HepG2 (cell line): ENCODE results near the gene HEXIM1. TPM values are rescaled to one million over a fixed set of nuclear protein-coding genes. Genes with fewer than 3 reads are reported as not detected.

ENCODE experiments used
- CC2D1A ChIP-seq: sonication (generic); formaldehyde crosslinking; IDR thresholded peaks from 2 replicates; pipeline ENCODE4 v1.8.1; 2023; ENCODE audit warnings: mild to moderate bottlenecking, missing genetic modification reagents
- CCDC6 ChIP-seq: sonication (generic); formaldehyde crosslinking; IDR thresholded peaks from 2 replicates; pipeline ENCODE4 v1.8.1; 2022; ENCODE audit warnings: mild to moderate bottlenecking, missing genetic modification reagents, moderate library complexity
- DDIT3 ChIP-seq: sonication (generic); formaldehyde crosslinking; IDR thresholded peaks from 2 replicates; pipeline ENCODE4 v1.4.0; 2020; ENCODE audit warnings: mild to moderate bottlenecking, missing genetic modification reagents
- FOXA1 ChIP-seq, 2 experiments: fragments of 450-650 bp in 1 of 2; sonication (generic) in 1 of 2; formaldehyde crosslinking in 1 of 2; IDR thresholded peaks; 2 replicates each; pipeline versions ENCODE4 v1.4.0 to v1.6.1; 2016 to 2020; ENCODE audit warnings: missing genetic modification reagents in 1 of 2
- MED1 ChIP-seq: sonication (generic); formaldehyde crosslinking; IDR thresholded peaks from 2 replicates; pipeline ENCODE4 v1.4.0; 2020; ENCODE audit warnings: missing genetic modification reagents
- MIER3 ChIP-seq: IDR thresholded peaks from 2 replicates; pipeline ENCODE4 v1.6.1; 2016; ENCODE audit warnings: missing compliant biosample characterization, borderline replicate concordance
- MZF1 ChIP-seq: sonication (generic); formaldehyde crosslinking; IDR thresholded peaks from 2 replicates; pipeline ENCODE4 v1.8.1; 2023; ENCODE audit warnings: mild to moderate bottlenecking, missing genetic modification reagents, borderline replicate concordance
- NFE2L2 ChIP-seq: fragments of 150-350 bp; IDR thresholded peaks from 2 replicates; pipeline ENCODE4 v1.6.1; 2014; ENCODE audit warnings: low read length
- NFYB ChIP-seq: sonication (generic); formaldehyde crosslinking; IDR thresholded peaks from 2 replicates; pipeline ENCODE4 v1.4.0; 2020; ENCODE audit warnings: missing genetic modification reagents
- NRL ChIP-seq: sonication (generic); formaldehyde crosslinking; IDR thresholded peaks from 2 replicates; pipeline ENCODE4 v1.5.0; 2020; ENCODE audit warnings: missing genetic modification reagents, mild to moderate bottlenecking, moderate library complexity, borderline replicate concordance
- REXO4 ChIP-seq: sonication (generic); formaldehyde crosslinking; IDR thresholded peaks from 2 replicates; pipeline ENCODE4 v1.8.0; 2022; ENCODE audit warnings: missing genetic modification reagents, mild to moderate bottlenecking, borderline replicate concordance
- SATB2 ChIP-seq: sonication (generic); formaldehyde crosslinking; IDR thresholded peaks from 2 replicates; pipeline ENCODE4 v1.5.0; 2020; ENCODE audit warnings: missing genetic modification reagents
- SMAD9 ChIP-seq: sonication (generic); formaldehyde crosslinking; IDR thresholded peaks from 2 replicates; pipeline ENCODE4 v1.5.1; 2020; ENCODE audit warnings: mild to moderate bottlenecking, missing genetic modification reagents
- SNAPC2 ChIP-seq: sonication (generic); formaldehyde crosslinking; IDR thresholded peaks from 2 replicates; pipeline ENCODE4 v1.8.1; 2022; ENCODE audit warnings: mild to moderate bottlenecking, missing genetic modification reagents
- SYNCRIP ChIP-seq: fragments of 200-400 bp; formaldehyde crosslinking; IDR thresholded peaks from 2 replicates; pipeline ENCODE4 v1.6.1; 2018; ENCODE audit warnings: mild to moderate bottlenecking, low read depth, low read length; ENCODE audit not compliant: insufficient read depth
- TP53 ChIP-seq: sonication (generic); formaldehyde crosslinking; conservative IDR thresholded peaks from 2 replicates; pipeline ENCODE4 v1.4.0; 2020; ENCODE audit warnings: missing genetic modification reagents
- ZBTB49 ChIP-seq: sonication (generic); formaldehyde crosslinking; IDR thresholded peaks from 2 replicates; pipeline ENCODE4 v1.4.0; 2020; ENCODE audit warnings: missing genetic modification reagents, borderline replicate concordance
- ZNF251 ChIP-seq: sonication (generic); formaldehyde crosslinking; IDR thresholded peaks from 2 replicates; pipeline ENCODE4 v1.9.0; 2021; ENCODE audit warnings: mild to moderate bottlenecking, missing genetic modification reagents
- ZNF282 ChIP-seq: fragments of 450-650 bp; IDR thresholded peaks from 2 replicates; pipeline ENCODE4 v1.6.1; 2018; ENCODE audit not compliant: partially characterized antibody
- ZNF34 ChIP-seq: sonication (generic); formaldehyde crosslinking; IDR thresholded peaks from 2 replicates; pipeline ENCODE4 v1.4.0; 2020; ENCODE audit warnings: mild to moderate bottlenecking, missing genetic modification reagents, borderline replicate concordance
- ZNF460 ChIP-seq: sonication (generic); formaldehyde crosslinking; IDR thresholded peaks from 2 replicates; pipeline ENCODE4 v1.5.1; 2020; ENCODE audit warnings: missing genetic modification reagents, mild to moderate bottlenecking, borderline replicate concordance
- ZNF639 ChIP-seq: conservative IDR thresholded peaks from 2 replicates; pipeline ENCODE4 v1.6.1; 2018; ENCODE audit warnings: missing genetic modification reagents
- ZNF674 ChIP-seq: sonication (generic); formaldehyde crosslinking; IDR thresholded peaks from 2 replicates; pipeline ENCODE4 v1.5.0; 2020; ENCODE audit warnings: low read depth, mild to moderate bottlenecking, missing genetic modification reagents
- ZNF781 ChIP-seq: sonication (generic); formaldehyde crosslinking; IDR thresholded peaks from 2 replicates; pipeline ENCODE4 v1.5.1; 2020; ENCODE audit warnings: borderline replicate concordance, mild to moderate bottlenecking, missing genetic modification reagents; ENCODE audit errors: not compliant biosample characterization
- ZSCAN29 ChIP-seq: sonication (generic); formaldehyde crosslinking; conservative IDR thresholded peaks from 2 replicates; pipeline ENCODE4 v1.4.0; 2020; ENCODE audit warnings: mild to moderate bottlenecking, missing genetic modification reagents
- polyA plus RNA-seq, 8 experiments: library from polyadenylated mRNA; depleted of rRNA in 3 of 8; stranded (reverse) in 7 of 8; unstranded in 1 of 8; fragments of >200 nt; fragmentation: Illumina TruSeq in 4 of 8; extraction: Trizol in 4 of 8; gene quantifications; 2 replicates each; pipeline versions ENCODE4 v1.2.1 to v1.2.3, GENCODE V29; 2011 to 2016; ENCODE audit warnings: low read depth in 4 of 8, missing spikeins in 1 of 8, mixed read lengths in 1 of 8; ENCODE audit not compliant: insufficient read depth in 1 of 8
- total RNA-seq, 5 experiments: library from RNA; depleted of rRNA; stranded (reverse); fragments of >200 nt; fragmentation: Illumina TruSeq; extraction: Trizol; gene quantifications; 2 replicates each; pipeline ENCODE4 v1.2.3, GENCODE V29; 2016; ENCODE audit warnings: low read depth in 1 of 5

The HEXIM1 gene
- total and polyA plus RNA-seq, 2 of the 13 experiments (the other 11 are each of a cell fraction or from before 2014, with no cell fraction given) = 10.5 to 16.6 TPM

GRCh38 chr17:45197555-45198334 is 49.5 kb downstream of the HEXIM1 start (continued):
- TF ChIP-seq SNAPC2 (peak; percentile 63; the same call in 1 of the 2 replicates), REXO4 (CRISPR knock-in tag) (no peak), FOXA1 (IDR thresholded peaks at IDR 0.05) (no peak), FOXA1 (CRISPR knock-in tag; IDR thresholded peaks at IDR 0.05) (0 out of 2 replicates have a peak, but pooled peaks have one; percentile 28), SMAD9 (CRISPR knock-in tag) (0 out of 2 replicates have a peak, but pooled peaks have one; percentile 80), ZNF781 (CRISPR knock-in tag) (peak; percentile 42), NRL (CRISPR knock-in tag) (no peak; the same call in none of the 2 replicates), SATB2 (no peak), MIER3 (CRISPR knock-in tag) (peak; percentile 74; the same call in 1 of the 2 replicates), MED1 (CRISPR knock-in tag) (peak; percentile 89), MZF1 (CRISPR knock-in tag) (peak; percentile 92; the same call in 1 of the 2 replicates), ZNF674 (CRISPR knock-in tag) (no peak), NFYB (CRISPR knock-in tag) (no peak), ZNF34 (CRISPR knock-in tag) (peak; percentile 98; the same call in 1 of the 2 replicates), ZNF282 (no peak), CCDC6 (CRISPR knock-in tag) (peak; percentile 85; the same call in 1 of the 2 replicates), CC2D1A (CRISPR knock-in tag) (no peak), DDIT3 (CRISPR knock-in tag) (no peak), ZNF639 (CRISPR knock-in tag) (peak; percentile 54), ZNF460 (CRISPR knock-in tag) (peak; percentile 46; the same call in 1 of the 2 replicates), TP53 (no peak), ZNF251 (CRISPR knock-in tag) (no peak), ZBTB49 (no peak), SYNCRIP (no peak), NFE2L2 (no peak), ZSCAN29 (CRISPR knock-in tag) (peak; percentile 92)
